Thyroid gland (tissue), 4 donors: Measurements from ENCODE around the gene PTPRJ.

Experiments used
- POLR2A ChIP-seq, 2 donors: fragments of 450-650 bp; IDR thresholded peaks; one replicate each; pipeline ENCODE4 v1.6.1; 2017; ENCODE audit warnings: antibody characterized with exemption in 2 of 2, mild to moderate bottlenecking in 2 of 2, moderate library complexity in 1 of 2
- TF ChIP-seq, protein P1 (sequence below), 6 experiments: fragments of 200-600 bp in 3 of 6; fragments of 450-650 bp in 3 of 6; sonication (generic) in 3 of 6; IDR thresholded peaks; one replicate each; pipeline ENCODE4 v1.5.1; 2016 to 2019; ENCODE audit warnings: antibody characterized with exemption in 6 of 6, mild to moderate bottlenecking in 2 of 6, inconsistent platforms in 1 of 6, moderate library complexity in 1 of 6

DNA sequence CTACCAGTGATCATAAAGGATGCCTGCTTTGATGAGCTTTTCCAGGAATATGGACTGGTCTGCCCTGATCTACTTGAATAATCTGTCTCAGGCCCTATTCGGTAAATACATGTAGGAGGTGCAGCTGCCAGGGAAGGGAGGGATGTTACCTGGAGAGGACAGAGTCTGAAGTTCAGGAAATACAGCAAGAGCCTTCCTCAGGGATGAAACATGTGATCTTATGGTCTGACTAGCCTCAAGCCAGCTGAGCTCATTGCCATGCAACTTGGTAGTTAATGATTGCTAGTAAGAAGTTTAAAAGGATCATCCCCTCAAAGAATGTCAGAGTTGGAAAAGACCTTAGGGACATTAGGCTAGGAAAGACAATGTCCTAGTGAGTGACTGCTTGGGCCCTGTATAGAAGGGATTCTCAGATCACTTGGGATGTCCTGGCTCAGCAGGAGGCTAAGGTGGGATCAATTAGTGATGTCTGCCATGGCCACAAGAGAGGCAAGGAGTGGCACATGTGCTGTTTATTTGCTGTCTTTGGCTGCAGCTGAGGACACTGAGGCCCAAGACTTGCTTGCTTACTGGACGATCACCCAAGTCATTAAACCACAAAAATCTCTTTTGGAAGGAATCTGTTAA is 18.5 kb downstream of the PTPRJ start:
- TF ChIP-seq, protein P1, sequence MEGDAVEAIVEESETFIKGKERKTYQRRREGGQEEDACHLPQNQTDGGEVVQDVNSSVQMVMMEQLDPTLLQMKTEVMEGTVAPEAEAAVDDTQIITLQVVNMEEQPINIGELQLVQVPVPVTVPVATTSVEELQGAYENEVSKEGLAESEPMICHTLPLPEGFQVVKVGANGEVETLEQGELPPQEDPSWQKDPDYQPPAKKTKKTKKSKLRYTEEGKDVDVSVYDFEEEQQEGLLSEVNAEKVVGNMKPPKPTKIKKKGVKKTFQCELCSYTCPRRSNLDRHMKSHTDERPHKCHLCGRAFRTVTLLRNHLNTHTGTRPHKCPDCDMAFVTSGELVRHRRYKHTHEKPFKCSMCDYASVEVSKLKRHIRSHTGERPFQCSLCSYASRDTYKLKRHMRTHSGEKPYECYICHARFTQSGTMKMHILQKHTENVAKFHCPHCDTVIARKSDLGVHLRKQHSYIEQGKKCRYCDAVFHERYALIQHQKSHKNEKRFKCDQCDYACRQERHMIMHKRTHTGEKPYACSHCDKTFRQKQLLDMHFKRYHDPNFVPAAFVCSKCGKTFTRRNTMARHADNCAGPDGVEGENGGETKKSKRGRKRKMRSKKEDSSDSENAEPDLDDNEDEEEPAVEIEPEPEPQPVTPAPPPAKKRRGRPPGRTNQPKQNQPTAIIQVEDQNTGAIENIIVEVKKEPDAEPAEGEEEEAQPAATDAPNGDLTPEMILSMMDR (IDR thresholded peaks at IDR 0.05), result no peak
- no peak for TF ChIP-seq POLR2A (IDR thresholded peaks at IDR 0.05)
